ENCODE data around the gene MAP1S.

Gene MAP1S, protein sequence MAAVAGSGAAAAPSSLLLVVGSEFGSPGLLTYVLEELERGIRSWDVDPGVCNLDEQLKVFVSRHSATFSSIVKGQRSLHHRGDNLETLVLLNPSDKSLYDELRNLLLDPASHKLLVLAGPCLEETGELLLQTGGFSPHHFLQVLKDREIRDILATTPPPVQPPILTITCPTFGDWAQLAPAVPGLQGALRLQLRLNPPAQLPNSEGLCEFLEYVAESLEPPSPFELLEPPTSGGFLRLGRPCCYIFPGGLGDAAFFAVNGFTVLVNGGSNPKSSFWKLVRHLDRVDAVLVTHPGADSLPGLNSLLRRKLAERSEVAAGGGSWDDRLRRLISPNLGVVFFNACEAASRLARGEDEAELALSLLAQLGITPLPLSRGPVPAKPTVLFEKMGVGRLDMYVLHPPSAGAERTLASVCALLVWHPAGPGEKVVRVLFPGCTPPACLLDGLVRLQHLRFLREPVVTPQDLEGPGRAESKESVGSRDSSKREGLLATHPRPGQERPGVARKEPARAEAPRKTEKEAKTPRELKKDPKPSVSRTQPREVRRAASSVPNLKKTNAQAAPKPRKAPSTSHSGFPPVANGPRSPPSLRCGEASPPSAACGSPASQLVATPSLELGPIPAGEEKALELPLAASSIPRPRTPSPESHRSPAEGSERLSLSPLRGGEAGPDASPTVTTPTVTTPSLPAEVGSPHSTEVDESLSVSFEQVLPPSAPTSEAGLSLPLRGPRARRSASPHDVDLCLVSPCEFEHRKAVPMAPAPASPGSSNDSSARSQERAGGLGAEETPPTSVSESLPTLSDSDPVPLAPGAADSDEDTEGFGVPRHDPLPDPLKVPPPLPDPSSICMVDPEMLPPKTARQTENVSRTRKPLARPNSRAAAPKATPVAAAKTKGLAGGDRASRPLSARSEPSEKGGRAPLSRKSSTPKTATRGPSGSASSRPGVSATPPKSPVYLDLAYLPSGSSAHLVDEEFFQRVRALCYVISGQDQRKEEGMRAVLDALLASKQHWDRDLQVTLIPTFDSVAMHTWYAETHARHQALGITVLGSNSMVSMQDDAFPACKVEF

DNA sequence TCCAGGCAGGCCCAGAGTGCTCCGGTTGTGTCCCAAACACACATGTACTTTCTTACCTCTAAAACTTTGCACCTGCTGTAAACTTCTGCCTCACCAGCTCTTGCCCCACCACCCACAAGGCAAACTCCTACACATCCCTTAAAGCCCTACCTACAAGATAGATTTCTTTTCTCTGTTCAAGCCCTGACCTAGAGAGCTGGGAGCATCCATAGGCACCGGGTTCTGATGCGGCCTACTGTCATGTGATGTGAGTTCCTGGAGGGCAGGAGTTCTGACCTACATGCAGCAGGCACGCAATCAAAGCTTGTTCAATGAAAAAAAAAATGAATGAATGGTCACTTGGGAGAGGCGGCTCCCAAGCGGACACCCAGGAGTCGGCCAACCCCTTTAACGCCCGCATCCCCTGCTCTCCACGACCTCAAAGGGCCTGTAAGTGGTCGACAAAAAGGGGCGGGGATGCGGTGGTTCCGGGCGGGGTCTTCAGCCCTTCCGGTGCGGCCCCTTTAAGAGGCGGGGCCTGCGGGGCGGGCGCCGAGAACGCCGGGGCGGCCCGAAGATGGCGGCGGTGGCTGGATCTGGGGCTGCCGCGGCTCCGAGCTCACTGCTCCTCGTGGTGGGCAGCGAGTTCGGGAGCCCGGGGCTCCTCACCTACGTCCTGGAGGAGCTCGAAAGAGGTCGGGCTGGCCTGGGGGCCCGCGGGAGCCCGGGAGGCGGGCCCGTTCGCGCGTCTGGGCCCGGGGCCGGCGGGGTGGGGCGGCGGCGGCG lies at the start of gene MAP1S:
Gene MAP1S, plus strand, starts transcription at position 534 of the 765 bp plus-strand sequence. Its CDS starts 23 bp downstream, at position 557.
- DNase-seq = peak; percentile 80

DNA sequence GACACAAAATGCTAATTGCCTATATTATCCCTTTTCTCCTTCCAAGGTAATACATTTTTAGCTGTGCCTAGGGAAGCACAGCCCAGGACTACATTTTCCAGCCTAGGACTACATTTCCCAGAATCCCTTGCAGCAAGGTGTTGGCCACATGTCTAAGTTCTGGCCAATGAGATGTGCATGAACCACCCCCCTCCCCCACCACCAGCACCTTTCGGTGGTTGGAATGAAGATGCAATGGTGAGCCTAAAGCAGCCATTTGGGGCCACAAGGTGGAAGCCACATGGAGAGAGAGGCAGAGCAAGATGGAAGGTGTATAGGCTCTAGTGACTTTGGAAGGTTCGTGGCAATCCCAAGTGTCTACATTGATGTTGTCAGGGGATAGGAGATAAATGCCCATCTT lies 47.4 kb upstream of the MAP1S start:
- peak; percentile 41 for DNase-seq

DNA sequence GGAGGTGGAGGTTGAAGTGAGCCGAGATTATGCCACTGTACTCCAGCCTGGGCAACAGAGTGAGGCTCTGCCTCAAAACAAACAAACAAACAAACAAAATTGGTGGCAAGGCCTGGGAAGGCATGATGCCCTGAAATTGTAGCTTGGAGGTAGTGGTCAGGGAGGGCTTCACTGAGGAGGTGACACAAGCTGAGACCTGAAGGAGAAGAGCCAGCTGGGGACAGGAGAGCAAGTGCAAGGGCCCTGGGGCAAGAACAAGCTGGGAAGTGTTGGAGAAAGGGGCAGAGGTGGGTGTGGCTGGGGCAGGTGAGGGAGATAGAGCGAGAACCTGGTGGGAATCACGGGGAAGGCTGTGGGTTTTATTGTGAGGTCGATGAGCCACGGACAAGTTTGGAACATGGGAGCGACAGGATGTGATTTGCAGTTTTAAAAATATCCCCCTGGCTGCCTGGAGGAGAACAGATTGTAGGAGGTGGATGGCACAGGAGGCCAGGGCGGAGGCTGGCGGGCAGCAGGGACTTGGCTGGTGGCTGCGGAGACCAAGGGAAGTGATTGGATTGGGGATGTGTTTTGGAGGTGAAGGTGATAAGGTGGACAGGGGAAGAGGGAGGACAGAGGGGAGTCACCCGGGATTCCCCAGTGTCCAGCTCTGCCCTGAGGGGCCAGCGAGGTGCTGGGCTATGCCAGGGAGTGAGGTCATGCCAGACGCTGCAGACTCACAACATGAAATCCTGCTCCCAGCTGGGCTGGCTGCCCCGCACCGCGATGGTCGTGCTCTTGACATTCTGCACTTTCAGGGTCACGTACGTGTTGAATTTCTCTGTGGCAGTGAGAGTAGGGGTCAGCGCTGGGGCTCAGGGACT lies 45.1 kb upstream of the MAP1S start:
- DNase-seq = no peak

DNA sequence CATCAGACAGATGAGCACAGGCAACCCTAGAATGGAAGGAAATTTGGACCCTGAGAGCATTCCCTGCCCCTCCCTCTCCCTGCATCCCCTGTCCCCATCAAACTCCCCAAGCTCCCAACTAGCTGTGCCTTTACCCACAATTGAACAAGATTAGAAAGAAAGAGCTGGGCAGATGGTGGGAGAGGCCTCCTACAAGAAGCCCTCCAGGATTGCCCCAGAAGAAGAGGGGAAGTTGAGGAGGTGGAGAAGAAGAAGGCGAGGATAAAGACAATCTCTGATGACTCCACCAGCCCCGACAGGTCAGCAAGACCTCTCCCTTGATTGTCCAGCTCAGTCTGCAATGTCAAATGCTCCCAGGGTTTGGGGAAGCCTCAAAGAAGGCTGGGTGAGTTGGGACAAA lies 43.0 kb upstream of the MAP1S start:
- no peak for DNase-seq

DNA sequence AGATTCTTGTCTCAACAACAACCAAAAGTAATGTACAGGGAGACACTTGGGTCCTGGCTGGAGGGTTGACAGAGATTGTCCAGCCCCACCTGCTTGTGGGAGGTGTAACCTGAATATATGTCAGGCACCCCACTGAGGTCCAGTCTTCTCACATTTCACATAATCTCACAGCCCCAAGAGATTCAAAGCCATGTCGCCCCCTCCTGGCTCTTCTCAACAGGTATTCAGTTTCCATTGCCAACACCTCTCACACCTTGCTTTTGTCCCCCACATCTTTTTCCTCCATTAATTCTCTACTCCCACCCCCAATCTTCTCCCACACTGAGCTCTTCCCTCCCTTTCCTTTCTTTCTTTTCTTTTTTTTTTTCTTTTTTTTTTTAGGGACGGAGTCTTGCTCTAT lies 42.3 kb upstream of the MAP1S start:
- no peak for DNase-seq

DNA sequence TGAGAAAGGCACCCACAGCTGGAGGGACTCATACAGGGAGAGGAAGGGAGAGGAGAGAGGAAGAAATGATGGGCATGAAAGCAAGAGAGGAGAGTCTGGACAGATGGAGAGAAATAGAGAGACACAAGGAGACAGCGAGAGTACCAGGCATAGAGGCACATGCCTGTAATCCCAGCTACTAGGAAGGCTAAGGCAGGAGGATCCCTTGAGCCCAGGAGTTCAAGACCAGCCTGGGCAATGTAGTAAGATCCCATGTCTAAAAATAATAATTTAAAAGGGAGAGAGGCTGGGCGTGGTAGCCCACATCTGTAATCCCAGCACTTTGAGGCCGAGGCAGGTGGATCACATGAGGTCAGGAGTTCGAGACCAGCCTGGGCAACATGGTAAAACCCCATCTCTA lies 40.4 kb upstream of the MAP1S start:
- no peak for DNase-seq

DNA sequence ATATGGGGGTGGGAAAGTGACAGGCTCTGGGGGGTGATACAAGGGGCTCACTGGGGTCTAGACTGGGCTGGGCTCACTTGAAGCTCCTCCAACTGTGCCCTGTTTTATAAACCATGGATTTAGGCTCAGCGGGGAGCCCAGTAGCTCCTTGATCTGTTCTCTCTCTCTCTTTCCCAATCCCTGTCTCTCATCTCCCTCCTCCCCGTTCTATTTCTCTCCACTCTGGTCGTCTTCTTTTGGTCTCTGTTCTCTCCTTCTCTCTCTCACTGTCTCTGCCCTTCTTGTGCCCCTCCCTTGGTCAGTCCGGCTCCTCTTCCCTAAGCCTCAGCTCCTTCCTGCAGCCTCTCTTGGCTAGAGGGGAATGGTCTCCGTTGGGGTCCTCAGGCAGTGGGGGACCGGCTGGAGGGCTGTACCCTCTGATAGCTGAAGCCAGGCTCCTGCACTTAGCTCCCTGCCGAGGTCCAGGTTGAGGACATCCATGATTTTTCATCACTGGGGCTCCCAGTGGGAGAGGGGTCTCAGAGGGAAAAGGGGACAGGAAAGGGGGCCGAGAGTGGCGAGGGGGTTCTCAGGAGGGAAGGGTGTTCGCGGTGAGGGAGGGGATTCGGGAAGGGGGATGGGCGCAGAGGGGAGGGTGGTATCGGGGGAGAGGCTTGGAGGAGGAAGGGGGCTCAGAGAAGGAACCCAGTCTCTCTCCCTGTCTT lies 39.6 kb upstream of the MAP1S start:
- DNase-seq = no peak

DNA sequence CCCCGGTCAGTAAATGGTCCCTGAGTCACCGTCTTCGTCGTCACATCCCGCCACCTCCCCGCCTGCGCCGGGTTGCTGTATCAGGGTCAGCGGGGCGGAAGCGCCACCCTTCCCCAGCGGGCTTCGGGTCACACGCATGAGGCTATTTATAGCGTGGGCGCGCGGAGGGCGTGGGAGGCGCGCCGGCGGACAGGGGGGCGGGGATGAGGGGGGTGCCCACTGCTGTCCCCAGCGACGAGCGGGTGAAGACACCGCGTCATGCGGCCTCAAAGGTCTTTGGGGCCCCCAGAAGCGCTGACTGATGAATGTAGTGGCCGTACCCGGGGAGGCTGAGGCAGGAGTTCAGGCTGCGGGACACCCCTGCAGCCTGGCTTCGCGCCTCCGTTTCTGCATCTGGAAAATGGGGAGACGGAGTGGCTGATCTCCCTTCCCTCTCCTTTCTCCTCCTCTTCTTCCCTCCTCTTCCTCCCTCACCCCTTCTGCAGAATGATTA lies 39.0 kb upstream of the MAP1S start:
- peak; percentile 39 for DNase-seq

DNA sequence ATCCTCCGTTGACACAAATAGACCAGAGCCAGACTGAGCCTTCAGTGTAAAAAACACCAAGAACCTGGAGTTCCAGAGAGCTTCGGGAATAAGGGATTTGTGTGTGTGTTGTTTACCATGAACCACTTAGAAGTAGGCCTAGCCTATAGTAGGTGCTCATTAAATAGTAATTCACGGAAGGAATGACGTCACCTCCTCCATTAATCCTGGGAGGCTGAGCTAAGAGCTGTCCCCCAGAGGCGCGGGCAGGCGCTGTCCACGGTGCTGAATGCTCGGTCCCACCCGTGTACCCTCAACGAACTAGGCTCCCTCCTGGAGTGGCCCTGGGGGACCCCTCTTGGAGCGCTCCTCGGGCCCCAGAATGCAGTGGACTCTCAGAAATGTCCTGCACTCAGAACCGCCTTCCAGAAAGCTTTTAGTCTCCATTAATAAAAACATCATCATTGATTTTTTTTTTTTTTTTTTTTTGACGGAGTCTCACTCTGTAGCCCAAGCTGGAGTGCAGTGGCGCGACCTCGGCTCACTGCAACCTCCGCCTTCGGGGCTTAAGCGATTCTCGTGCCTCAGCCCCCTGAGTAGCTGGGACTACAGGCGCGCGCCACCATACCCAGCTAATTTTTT lies 37.7 kb upstream of the MAP1S start:
- DNase-seq = peak; percentile 18

DNA sequence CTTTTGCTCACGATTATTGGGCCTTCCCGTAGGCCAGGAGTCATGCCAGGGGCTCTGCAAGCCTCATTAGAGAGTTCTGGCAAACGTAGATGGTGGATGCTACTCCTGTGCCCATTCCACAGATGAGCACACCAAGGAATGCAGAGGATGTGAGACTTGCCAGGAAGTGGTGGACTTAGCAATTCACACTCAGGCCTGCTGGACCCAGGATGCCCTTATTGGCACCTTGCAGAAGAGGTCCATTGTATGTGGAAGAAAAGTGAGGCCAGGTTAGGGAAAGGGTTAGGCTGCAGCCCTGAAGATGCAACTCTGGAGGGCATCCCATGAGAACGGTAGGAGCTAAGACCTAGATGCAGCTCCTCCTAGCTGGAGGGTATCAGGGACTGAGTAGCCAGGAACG lies 37.0 kb upstream of the MAP1S start:
- no peak for DNase-seq

DNA sequence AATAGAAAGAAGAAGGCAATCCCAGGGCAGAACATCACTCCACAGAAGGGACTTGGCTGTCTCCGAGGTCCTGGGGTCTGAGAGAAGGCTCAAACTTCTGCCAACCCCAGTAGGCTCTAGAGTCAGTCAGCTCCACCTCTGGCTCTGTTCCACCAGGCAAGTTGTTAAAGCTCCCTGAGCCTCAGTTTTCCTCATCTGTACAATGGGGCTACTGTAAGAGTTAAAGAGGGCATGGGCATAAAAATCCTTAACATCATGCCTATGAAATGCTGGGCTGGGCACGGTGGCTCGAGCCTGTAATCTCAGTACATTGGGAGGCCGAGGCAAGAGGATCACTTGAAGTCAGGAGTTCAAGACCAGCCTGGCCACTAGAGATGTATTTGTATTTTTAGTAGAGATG lies 36.2 kb upstream of the MAP1S start:
- no peak for DNase-seq

DNA sequence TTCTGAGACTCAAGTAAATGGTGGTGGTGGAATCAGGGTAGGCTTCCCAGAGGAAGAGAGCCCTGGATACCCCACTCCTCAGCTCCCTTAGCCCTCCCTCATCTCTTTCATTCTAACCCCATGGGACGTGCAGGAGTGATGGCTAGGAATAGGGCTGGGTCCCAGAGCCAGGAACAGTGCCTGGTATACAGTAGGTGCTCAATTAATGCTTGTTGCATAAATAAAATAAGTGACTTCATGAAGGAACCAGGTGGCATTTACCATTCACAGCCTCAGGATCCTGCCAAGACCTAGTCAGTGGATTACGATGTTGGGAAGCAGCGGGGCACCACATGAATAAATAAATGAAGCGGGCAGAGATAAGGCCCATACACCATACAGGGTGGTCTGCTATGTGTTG lies 35.0 kb upstream of the MAP1S start:
- DNase-seq = no peak

DNA sequence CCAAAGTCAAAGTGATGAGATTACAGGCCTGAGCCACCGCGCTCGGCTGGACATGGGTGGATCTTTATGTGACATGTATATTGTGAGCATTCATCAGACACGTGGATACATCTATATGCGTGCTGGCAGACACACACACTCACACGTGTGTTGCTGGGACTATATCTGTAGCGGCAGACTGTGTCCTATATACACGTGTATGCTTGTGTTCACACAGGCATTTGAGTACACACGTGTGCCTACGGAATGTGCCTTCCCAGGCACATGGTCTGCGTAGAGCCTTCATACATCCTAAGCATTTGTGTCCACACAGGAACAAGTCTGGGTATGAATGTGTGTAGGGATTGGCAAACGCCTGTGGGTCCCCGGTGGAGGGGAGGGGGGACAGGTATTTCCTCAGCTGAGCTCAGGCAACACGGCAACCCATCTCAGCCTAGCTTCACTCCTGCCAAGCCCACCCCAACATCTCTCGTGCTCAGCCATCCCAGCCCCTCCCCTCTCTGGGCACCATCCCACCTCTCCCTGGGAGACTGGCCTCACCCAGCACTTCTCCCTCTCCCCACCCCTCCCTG lies 33.7 kb upstream of the MAP1S start:
- DNase-seq = no peak

DNA sequence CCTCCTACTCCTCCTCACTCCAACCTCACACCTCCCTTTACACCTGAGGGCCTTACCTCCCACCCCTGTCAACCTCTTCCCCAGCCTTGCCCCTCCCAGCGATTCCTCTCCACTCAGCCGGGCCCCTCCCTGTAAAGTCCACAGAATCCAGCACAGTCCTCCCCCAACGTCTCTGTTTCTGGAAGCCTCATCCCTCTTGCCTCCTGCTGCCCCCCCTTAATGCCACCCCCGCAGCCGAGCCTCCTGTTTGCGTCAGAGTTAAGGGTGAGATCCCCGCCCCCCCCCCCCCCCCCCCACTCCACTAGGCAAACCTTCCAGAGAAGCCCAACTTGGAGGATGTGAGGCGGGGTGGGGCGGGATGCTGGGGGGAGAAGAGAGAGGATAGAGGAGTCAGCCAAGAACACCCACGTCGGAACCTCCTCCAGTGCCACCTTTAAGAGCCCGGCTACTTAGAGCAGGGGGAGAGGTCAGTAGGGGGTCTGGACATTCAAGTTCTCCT lies 33.2 kb upstream of the MAP1S start:
- no peak for DNase-seq

DNA sequence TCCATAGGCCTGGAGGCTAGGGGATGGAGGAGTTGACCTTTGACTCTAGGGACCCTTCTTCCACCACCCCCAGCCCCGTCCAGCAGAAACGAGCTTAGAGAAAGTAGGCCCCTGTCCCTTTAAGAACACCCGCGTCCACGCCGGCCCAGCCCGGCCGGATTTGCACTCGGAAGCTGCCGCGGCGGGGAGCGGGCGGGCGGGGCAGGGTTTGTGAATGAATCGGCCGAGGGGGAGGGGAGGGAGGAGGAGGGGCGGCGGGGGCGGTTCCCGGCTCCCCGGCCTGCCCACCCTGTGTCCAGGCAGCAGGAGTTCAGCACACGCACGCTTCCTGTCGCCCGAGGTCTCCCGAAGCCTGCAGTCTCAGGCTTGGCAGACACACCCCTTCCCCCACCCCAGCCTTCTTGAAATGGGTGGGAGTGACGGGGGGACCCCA lies 32.7 kb upstream of the MAP1S start:
- no peak for DNase-seq

DNA sequence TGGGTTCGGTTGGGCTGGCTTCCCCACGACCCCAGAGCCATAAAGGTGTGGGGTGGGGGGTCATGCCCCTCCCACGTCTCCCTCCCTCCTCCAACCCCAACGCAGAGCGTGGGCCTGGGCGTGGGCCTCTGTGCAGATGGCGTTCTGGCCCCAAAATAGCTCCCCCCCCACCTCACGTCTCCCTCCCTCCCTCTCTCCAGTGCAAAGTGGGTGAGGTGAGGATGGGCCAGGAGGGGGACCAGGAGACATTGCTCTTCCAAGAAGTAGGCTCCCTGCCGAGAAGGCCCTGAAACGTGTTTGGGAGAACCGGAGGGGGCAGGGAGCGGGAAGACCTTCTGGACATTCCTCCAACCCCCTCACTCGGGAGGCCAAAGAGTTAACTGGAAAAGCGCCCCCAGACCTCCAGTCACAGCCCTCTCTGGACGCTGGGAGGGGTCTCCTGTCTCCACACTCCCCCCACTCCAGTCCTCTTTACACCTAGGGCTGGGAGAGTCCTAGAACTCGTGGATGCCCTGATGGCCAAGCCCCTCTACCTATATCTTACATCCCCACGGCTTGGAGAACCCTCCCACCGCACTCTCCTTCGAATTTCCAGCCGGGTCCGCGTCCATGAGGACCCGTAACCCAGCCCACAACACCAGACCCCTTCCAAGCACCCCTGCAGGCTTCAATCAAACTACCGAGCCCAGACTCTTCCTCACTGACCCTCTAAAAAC lies 32.0 kb upstream of the MAP1S start:
- DNase-seq = no peak

DNA sequence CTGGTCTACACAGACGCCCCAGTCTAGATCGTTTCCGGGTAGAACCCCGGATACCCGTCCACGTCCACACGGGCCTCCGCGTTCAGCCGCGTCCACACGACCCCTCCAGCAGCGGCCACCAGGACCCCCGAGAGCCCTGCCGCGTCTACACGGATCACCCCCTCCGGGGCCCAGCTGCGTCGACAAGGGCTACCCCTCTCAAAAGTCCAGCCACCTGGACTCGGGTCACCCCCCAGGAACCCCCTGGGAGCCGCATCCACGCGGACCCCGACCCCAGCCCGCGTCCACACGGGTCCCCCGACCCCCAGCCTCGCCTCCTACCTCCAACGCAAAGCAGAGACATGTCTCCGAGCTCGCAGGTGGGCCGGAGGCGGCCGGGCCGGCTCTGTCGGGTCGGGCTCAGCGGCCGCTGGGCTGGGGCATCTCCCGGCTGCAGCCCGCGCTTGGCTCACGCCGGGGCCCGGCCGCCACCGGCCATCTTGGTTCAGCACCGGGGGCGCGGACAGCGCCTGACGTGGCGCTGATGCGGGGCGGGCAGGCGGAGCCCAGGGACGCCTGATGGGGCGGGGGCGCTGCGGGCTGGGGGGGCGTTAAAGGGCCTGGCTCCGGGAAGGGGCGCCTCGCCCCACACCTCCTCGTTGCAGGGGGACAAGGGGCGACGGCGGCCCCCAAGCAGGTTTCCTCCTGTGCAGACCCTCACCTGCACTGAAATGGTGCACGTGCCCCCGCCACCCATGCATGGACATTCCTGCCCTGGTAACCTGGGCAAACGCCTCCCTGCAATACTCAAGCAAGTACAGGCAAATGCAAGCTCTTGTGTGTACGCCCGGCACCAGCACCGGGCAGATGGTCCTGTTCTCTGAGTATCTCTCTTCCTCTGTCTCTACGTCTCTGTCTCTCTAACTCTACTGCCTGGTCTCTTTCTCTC lies 31.2 kb upstream of the MAP1S start, which contains the start of gene UNC13A:
Gene UNC13A, minus strand, starts transcription at position 498 of the 928 bp plus-strand sequence. Its CDS starts 155 bp downstream, at position 343.
- DNase-seq = peak; percentile 25
